Measurements from ENCODE around the gene GNAO1.

Gene GNAO1

DNA sequence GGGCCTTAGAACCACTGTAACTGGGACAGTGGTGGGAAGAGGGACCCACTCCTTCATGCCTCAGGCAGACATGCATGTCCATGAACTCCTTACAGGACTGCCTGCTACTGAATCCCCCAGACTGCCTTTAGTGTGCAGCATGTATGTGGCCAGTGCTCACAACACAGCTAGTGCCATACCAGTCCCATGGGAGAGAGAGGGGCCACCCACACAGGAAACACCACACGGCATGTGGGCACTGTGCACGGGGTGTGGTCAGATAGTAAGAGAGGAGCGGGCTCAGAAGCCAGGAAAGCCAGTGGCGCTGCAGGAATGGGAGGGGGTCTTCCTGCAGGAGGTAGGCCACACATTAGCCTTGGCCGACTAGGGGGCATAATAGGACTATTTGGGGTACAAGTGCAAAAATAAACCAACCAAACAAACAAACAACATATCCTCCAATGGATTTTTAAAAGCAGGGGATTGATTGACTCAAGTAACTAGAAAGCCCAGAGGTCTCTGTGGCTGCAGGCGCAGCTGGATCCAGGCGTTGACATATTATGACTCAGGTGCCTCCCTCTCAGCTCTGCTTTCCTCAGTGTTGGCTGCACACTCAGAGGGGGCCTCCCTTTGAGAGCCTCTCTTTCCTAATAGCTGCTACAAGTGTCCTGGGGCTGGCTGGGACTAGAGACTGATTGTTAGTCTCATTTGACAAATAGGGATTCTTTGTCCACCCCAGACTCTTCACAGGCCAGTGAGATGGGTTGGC is 129.7 kb downstream of the GNAO1 start:
- intact Hi-C loops (cut with DNase I) = no loop called here
- DNase-seq = no peak

DNA sequence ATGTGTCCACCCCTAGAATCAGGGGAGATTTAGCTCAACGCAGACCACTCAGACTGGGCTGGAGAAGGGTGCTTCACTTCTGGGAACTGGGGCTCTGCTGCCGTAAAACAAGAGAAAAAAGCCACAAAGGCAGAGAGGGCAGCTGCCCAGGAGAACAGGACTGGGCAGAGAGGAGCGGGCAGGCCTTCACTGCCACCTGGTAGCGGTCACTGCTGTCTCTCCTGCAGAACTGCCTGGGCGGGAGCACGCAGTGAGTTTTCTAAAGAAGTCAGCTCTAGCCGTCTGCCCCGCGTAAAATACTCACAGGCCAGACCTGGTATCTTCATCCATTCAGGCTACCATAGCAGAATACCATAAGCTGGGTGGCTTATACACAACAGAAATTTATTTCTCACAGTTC is 130.3 kb downstream of the GNAO1 start:
- intact Hi-C loops (cut with DNase I) = no loop called here
- DNase-seq = peak in 1 of 10 donors; percentile 79

- intact Hi-C loops (cut with DNase I) = no loop called here
- DNase-seq = peak in 1 of 10 donors; percentile 79
Measured at GRCh38 chr16:56324406-56324805, 133.1 kb downstream of the GNAO1 start.

GRCh38 chr16:56325956-56326355 is 134.7 kb downstream of the GNAO1 start:
- peak in 1 of 10 donors; percentile 64 for DNase-seq

DNA sequence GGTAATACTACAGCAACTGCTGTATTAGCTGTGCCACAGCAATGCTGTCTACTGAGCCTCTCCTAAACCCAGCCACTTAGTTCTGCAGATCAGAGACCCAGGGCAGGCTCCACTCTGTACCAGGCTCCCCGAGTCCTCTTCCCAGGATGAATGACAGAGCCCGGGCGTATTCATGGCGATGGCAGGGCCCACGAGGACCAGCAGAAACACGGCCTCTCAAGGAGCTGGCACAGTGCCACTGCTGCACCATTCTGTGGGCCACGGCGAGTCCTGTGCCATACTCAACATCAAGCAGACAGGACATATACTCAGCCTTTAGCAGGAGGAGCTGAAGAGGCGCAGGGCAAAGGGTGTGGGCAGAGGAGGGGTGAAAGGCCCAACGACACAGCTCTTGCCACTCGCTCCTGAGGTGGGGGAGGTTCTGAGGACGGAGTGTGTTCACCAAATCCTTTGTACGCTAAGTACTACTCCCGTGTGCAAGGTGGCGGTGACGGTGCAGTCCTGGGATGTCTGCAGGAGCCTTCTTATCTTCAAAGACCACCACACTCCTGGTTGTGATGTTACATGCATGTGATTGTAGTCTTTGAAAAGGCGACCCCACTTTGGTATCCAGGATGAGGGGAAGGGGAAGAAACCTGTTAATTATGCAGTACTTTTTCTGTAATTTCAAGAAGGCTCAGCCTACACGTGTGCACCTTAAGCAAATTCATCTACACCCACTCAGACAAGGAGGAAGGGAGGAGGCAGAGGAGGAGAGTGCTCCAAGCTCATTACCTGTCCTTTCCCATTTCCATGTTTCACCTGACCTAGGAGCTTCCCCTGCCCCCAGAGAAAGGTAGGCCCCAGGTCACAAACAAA is 136.0 kb downstream of the GNAO1 start:
- intact Hi-C loops (cut with DNase I) = no loop called here
- peak in 2 of 10 donors; percentile 48 to 88 for DNase-seq

More at GRCh38 chr16:56325956-56326355, 134.7 kb downstream of the GNAO1 start:
- intact Hi-C loops (cut with DNase I) = no loop called here

GRCh38 chr16:56327929-56328258 is 136.6 kb downstream of the GNAO1 start:
- intact Hi-C loops (cut with DNase I) = no loop called here
- no peak for DNase-seq

DNA sequence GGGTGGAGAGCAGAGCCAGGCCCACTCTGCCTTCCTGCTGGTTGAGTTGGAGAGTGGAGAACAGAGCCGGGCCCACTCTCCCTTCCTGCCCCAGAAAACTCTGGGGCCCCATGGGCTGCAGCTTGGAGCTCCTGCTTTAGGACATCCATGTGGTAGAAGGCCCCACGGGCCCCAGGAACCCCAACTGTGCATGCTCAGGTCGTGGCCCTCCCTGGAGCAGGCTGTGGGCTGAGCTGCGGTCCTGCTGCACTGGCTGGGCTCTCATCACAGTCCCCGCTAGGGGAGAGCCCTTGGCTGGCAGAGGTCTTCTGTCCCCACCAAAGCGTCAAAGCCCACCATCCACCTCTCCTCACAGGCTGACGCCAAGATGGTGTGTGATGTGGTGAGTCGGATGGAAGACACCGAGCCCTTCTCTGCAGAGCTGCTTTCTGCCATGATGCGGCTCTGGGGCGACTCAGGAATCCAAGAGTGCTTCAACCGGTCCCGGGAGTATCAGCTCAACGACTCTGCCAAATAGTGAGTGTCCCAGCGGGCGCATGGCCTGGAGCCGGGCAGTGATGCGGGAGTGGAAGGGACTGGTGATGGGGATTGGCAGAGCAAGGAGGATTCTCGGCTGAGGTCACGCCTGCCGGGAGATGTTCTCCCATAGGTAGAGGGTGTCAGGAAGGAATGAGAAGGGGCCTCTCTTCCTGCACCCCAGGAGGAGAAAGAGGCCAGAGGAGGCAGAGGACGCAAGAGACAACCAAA is 137.2 kb downstream of the GNAO1 start:
- DNase-seq = no peak
- intact Hi-C loops (cut with DNase I) = no loop called here

DNA sequence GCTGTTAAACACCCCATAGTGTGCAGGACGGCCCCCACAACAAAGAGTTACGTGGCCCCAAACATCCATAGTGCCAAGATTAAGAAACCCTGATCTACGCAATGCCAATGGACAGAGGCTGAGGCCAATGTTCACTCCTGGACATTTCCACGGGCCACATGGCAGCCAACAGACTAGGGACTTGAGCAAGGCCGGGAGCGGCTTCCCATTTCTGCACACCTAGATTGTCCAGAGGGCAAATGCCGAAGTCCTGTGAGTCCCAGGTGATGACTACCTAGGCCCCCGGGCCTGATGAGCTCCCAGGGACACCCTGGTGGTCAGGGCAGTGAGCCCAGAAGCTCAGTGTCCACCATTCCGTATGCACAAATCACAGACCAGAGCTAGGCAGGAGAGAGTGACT is 138.6 kb downstream of the GNAO1 start:
- no peak for DNase-seq
- intact Hi-C loops (cut with DNase I) = loop anchor here (10.0 kb wide), 1 partner anchor 375 kb away; no protein-coding TSS in a partner anchor

DNA sequence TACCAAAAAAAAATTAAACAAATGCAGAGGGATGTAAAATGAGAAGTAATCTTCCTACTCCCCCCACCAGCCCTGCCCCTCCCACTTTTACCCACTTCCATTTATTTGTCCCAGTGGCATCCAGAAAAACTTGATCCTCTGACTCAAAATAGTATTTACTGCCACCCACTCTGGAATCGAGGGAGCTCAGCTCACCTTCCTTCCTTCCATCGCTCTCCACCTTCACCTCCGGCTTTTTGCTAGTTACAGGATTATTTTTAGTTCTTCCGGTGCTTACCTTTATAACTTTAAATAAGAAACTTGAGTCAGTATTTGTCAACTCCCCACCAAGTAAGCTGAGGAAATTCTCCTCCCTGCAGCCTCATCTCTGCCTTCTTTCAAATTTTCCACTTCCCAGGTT is 139.2 kb downstream of the GNAO1 start:
- no peak for DNase-seq
- intact Hi-C loops (cut with DNase I) = loop anchor here (10.0 kb wide), 1 partner anchor 374 kb away; no protein-coding TSS in a partner anchor

- intact Hi-C loops (cut with DNase I) = loop anchor here (10.0 kb wide), 1 partner anchor 373 kb away; no protein-coding TSS in a partner anchor
- DNase-seq = no peak
Measured at GRCh38 chr16:56331399-56331798, 140.1 kb downstream of the GNAO1 start.

GRCh38 chr16:56331915-56332314 is 140.6 kb downstream of the GNAO1 start:
- intact Hi-C loops (cut with DNase I) = loop anchor here (10.0 kb wide), 1 partner anchor 373 kb away; no protein-coding TSS in a partner anchor
- no peak for DNase-seq

DNA sequence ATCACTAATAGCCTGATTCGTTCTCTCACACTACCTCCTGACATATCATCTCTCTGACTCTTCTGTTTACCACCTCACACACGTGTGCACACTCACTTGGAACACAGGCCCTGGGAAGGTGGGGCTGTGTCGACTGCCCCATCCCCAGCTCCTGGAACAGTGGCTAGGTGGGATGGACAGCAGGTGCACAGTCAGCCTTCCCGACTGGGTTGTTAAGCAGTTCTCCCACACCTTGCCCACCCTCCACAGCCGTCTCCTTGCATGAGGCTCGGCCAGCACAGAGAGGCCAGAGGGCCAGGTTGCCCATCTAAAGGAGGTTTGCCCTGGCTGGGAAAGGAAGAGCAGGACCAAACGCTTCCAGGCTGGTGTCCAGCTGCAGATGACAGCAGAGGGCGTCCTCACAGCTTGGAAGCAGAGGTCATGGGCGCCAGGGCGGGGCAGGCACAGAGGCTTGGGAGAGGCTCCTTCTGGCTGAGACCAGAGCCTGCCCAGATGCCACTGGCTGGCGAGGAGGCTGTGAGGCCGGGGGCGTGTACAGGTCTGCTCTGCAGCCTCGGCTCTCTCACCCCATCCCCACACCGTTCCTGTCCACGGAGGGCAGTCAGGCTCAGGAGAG is 141.3 kb downstream of the GNAO1 start:
- DNase-seq = peak in 8 of 10 donors; percentile 48 to 95 (median 72)
- intact Hi-C loops (cut with DNase I) = loop anchor here (10.0 kb wide), 1 partner anchor 372 kb away; no protein-coding TSS in a partner anchor

GRCh38 chr16:56334761-56335160 is 143.5 kb downstream of the GNAO1 start:
- intact Hi-C loops (cut with DNase I) = loop anchor here (10.0 kb wide), 1 partner anchor 370 kb away; no protein-coding TSS in a partner anchor
- peak in 3 of 10 donors; percentile 39 to 76 (median 46) for DNase-seq

DNA sequence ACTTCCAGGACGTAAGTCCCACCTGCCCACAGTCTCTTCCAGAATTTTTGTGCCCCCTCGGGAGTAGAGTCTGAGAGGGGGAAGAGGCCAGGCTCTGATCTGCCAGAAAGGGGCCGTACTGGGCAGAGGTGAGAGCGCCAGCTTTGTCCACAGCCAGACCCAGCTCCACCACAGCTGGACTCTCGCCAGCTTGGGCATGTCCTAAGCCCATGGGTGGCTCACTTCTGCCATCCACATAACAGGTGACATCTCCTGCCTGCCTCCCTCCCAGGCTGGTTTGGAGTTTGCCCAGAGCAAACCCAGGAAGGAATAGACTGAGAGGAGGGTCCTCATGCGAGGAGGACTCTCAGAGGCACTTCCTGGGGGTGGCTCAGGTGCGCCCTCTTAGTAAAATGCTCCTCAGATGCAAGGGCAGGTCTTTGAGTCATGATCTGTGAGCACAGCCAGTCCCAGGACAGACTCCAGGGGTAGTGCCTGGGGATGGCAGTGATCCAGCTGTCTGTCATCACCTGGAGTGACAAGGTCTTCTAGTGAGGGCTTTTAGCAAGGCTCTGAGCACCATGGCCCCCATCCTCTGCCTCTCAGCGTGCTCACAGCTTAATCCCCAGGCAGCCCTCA is 144.9 kb downstream of the GNAO1 start:
- intact Hi-C loops (cut with DNase I) = loop anchor here (10.0 kb wide), 1 partner anchor 369 kb away; no protein-coding TSS in a partner anchor
- DNase-seq = peak in 3 of 10 donors; percentile 56 to 82 (median 62)

DNA sequence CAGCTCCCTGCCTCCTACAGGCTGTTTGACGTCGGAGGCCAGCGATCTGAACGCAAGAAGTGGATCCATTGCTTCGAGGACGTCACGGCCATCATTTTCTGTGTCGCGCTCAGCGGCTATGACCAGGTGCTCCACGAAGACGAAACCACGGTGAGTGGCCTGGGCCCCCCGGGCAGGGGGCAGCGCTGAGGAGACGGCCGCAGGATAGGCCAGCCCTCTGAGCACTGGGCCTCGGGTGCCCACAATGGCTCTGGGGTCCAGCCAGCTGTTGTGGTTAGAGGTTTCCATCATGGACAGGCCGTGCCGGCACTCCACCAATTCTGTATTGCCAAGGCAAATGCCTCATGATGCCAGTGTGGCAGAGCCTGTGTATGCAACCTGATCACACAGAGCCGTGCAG is 145.4 kb downstream of the GNAO1 start:
- intact Hi-C loops (cut with DNase I) = loop anchor here (10.0 kb wide), 1 partner anchor 368 kb away; no protein-coding TSS in a partner anchor
- peak in 3 of 10 donors; percentile 59 to 81 (median 77) for DNase-seq

DNA sequence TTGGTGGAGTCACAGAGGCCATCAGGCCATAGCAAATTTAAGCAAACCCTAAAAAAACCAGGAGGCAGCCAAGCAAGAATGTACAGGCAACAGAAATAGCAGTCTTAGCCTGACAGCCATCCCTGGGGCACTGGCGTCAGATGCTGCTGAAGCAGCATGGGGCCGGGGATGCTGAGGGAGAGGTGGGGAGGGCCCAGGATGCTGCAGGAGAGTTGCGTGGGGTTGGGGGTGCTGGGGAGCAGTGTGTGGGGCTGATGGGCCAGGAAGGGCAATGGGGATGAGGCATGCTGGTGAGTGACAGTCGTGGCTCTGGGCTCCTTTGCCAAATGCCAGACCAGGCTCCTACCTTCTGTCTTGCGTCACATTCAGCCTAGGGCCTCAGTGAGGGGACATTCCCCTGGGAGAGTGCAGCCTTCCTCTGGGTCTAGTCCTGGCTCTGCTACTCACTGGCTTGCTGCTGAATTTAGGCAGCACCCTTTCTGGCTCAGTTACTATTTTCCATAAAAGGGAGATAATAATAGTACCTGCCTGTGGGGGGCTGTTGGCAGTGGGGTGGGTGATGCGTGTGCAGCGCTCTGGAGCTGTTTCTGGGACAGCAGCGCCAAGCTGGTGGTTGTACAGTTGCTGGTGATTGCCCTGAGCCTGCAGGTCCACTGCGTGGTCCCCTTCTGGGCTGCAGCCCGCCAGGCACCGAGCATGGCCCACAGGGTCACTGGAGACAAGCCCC is 146.0 kb downstream of the GNAO1 start:
- peak in 3 of 10 donors; percentile 72 to 82 (median 75) for DNase-seq
- intact Hi-C loops (cut with DNase I) = loop anchor here (10.0 kb wide), 1 partner anchor 368 kb away; no protein-coding TSS in a partner anchor

- peak in 3 of 10 donors; percentile 30 to 76 (median 59) for DNase-seq
- intact Hi-C loops (cut with DNase I) = loop anchor here (10.0 kb wide), 1 partner anchor 367 kb away; no protein-coding TSS in a partner anchor
Measured at GRCh38 chr16:56337858-56338325, 146.6 kb downstream of the GNAO1 start.

Data from posterior cingulate gyrus (tissue), 11 donors.